ENCODE measurements around the gene DCP1B. TPM values are rescaled to one million over a fixed set of nuclear protein-coding genes. Genes with fewer than 3 reads are reported as not detected.

DCP1B gene
- total and polyA plus RNA-seq, 2 donors (not counting 1 experiment from before 2014, with no cell fraction given) = 12.3 to 18.0 TPM

- Histone ChIP-seq H3K4me3 (ENCODE audit: control extremely low read depth in 1 of 5, extremely low read depth in 1 of 5, insufficient read depth in 1 of 5, low read depth in 2 of 5, low read length in 4 of 5) (peak overlapping the region in 1 of 5 experiments; percentile 44), H4K20me1 (ENCODE audit: control insufficient read depth, insufficient read depth, low read length, poor library complexity, severe bottlenecking) (no peaks in the 10 kb centered on the region), H3K27me3 (replicated peaks in 1 of 4; ENCODE audit: control extremely low read depth in 1 of 4, control insufficient read depth in 3 of 4, insufficient read depth in 4 of 4, low read length in 3 of 4) (no peaks in the 10 kb centered on the region), H3K4me2 (replicated peaks; ENCODE audit: low read depth, low read length, poor library complexity, severe bottlenecking) (peak overlapping the region; percentile 42), H3K79me2 (ENCODE audit: control insufficient read depth, insufficient read depth, low read length) (peaks cover 20% of the 10 kb centered on the region), H3K27ac (ENCODE audit: low read length in 2 of 2) (peak overlapping the region in 1 of 2 donors; percentile 63), H3K9ac (ENCODE audit: low read length) (no peak overlapping the region), H2AFZ (ENCODE audit: insufficient read depth, low read depth, low read length, poor library complexity, severe bottlenecking) (no peak overlapping the region), H3K4me1 (ENCODE audit: control insufficient read depth in 2 of 2, insufficient read depth in 2 of 2, low read length in 2 of 2) (peaks cover 67 to 73% of the 10 kb centered on the region in 2 donors), H3K36me3 (replicated peaks in 1 of 2; ENCODE audit: control extremely low read depth in 1 of 2, control insufficient read depth in 1 of 2, extremely low read depth in 1 of 2, insufficient read depth in 2 of 2, low read length in 1 of 2) (no peaks in the 10 kb centered on the region), H3K9me3 (ENCODE audit: control extremely low read depth in 1 of 3, control insufficient read depth in 2 of 3, insufficient read depth in 1 of 3, low read length in 2 of 3) (no peaks in the 10 kb centered on the region)
- H3K9me3 Mint-ChIP-seq (ENCODE audit: insufficient read depth) = no peaks in the 10 kb centered on the region
- ATAC-seq (ENCODE audit: low read depth) (no peak), DNase-seq (peak; percentile 19)
- ChIA-PET CTCF (interaction anchor here (1.0 to 1.8 kb wide), 2 partner anchors 18 to 127 kb away, joined by 3 to 11 read pairs; no protein-coding TSS in a partner anchor), POLR2A (no interaction called here)
- intact Hi-C loops (cut with micrococcal nuclease) = no loop called here
- peaks cover 6% of the 10 kb centered on the region for H3K27me3 Mint-ChIP-seq
- TF ChIP-seq EZH2 (IDR thresholded peaks at IDR 0.05; ENCODE audit: borderline replicate concordance, insufficient read depth, low read depth, low read length, poor library complexity, severe bottlenecking) (no peak), CTCF (IDR thresholded peaks at IDR 0.05) (no peak)
- no peak overlapping the region for H3K27ac Mint-ChIP-seq
- peaks cover 65% of the 10 kb centered on the region for H3K4me1 Mint-ChIP-seq
- 12% methylated on average over 29 of the region's 40 CpGs for WGBS (ENCODE audit: insufficient coverage)
- no peak overlapping the region for H3K4me3 Mint-ChIP-seq
Measured at GRCh38 chr12:1922075-1922709, 82.1 kb downstream of the DCP1B start.

GRCh38 chr12:1920971-1921370 is 83.3 kb downstream of the DCP1B start:
- ATAC-seq (ENCODE audit: low read depth) (no peak), DNase-seq (peak; percentile 49)
- Mint-ChIP-seq H3K27ac (peak overlapping the region; percentile 37), H3K4me3 (peak overlapping the region; percentile 48), H3K27me3 (peaks cover 11% of the 10 kb centered on the region), H3K4me1 (peaks cover 61% of the 10 kb centered on the region), H3K9me3 (ENCODE audit: insufficient read depth) (no peaks in the 10 kb centered on the region)
- H3K27ac ChIP-seq (ENCODE audit: low read length in 2 of 2) = peak overlapping the region; percentile 41 to 51
- H4K20me1 ChIP-seq (ENCODE audit: control insufficient read depth, insufficient read depth, low read length, poor library complexity, severe bottlenecking) = no peaks in the 10 kb centered on the region
- CTCF ChIA-PET = interaction anchor here (0.6 to 3.7 kb wide), 6 partner anchors 19 to 825 kb away, joined by 3 to 40 read pairs (median 5); no protein-coding TSS in a partner anchor
- H3K4me1 ChIP-seq (ENCODE audit: control insufficient read depth in 2 of 2, insufficient read depth in 2 of 2, low read length in 2 of 2) = peaks cover 69 to 70% of the 10 kb centered on the region in 2 donors
- H3K36me3 ChIP-seq (replicated peaks in 1 of 2; ENCODE audit: control extremely low read depth in 1 of 2, control insufficient read depth in 1 of 2, extremely low read depth in 1 of 2, insufficient read depth in 2 of 2, low read length in 1 of 2) = no peaks in the 10 kb centered on the region
- H3K9ac ChIP-seq (ENCODE audit: low read length) = no peak overlapping the region
- peak overlapping the region in 1 of 5 experiments; percentile 49 for H3K4me3 ChIP-seq (ENCODE audit: control extremely low read depth in 1 of 5, extremely low read depth in 1 of 5, insufficient read depth in 1 of 5, low read depth in 2 of 5, low read length in 4 of 5)
- intact Hi-C loops (cut with micrococcal nuclease) = no loop called here
- peak overlapping the region; percentile 56 for H2AFZ ChIP-seq (ENCODE audit: insufficient read depth, low read depth, low read length, poor library complexity, severe bottlenecking)
- POLR2A ChIA-PET = no interaction called here
- peaks cover 20% of the 10 kb centered on the region for H3K79me2 ChIP-seq (ENCODE audit: control insufficient read depth, insufficient read depth, low read length)
- no peaks in the 10 kb centered on the region for H3K27me3 ChIP-seq (replicated peaks in 1 of 4; ENCODE audit: control extremely low read depth in 1 of 4, control insufficient read depth in 3 of 4, insufficient read depth in 4 of 4, low read length in 3 of 4)
- 3% methylated on average over 14 of the region's 17 CpGs for WGBS (ENCODE audit: insufficient coverage)
- peaks cover 0 to 4% (median 0%) of the 10 kb centered on the region in 3 donors for H3K9me3 ChIP-seq (ENCODE audit: control extremely low read depth in 1 of 3, control insufficient read depth in 2 of 3, insufficient read depth in 1 of 3, low read length in 2 of 3)
- TF ChIP-seq CTCF (IDR thresholded peaks at IDR 0.05) (no peak), EZH2 (IDR thresholded peaks at IDR 0.05; ENCODE audit: borderline replicate concordance, insufficient read depth, low read depth, low read length, poor library complexity, severe bottlenecking) (no peak)
- H3K4me2 ChIP-seq (replicated peaks; ENCODE audit: low read depth, low read length, poor library complexity, severe bottlenecking) = peak overlapping the region; percentile 61
